Caco-2 (cell line): ENCODE measurements around the gene CYB561D1. TPM values are rescaled to one million over a fixed set of nuclear protein-coding genes. Genes with fewer than 3 reads are reported as not detected.

Experiments
- BruUV-seq: library from RNA; stranded (reverse); fragments of 400-500 nt; replicated peaks from 2 replicates; lab custom pipeline; 2021; lab: Mats Ljungman, UMichigan
- CTCF ChIA-PET: fragments of 300-600 bp; sonication (Branson Sonifier 250); formaldehyde crosslinking; loops from one replicate; lab custom pipeline; 2022; ENCODE audit warnings: antibody characterized with exemption; lab: Charles Lee
- POLR2A ChIA-PET: fragments of 300-600 bp; sonication (Branson Sonifier 250); formaldehyde crosslinking; loops from one replicate; lab custom pipeline; 2022; ENCODE audit warnings: antibody characterized with exemption; lab: Charles Lee
- DNase-seq, 2 experiments: peaks; one replicate each; pipeline versions ENCODE4 v3.0.0 to v3.0.0-alpha.2; 2020 to 2022
- H3K27me3 ChIP-seq: replicated peaks from 2 replicates; pipeline ENCODE4 v1.6.0; 2011; ENCODE audit warnings: low read length; ENCODE audit not compliant: control insufficient read depth, insufficient read depth
- H3K36me3 ChIP-seq: 2 replicates; pipeline ENCODE4 v1.5.1; 2011; ENCODE audit warnings: low read length; ENCODE audit not compliant: control insufficient read depth, insufficient read depth
- H3K4me1 ChIP-seq: fragments of 250-450 bp; sonication (Bioruptor Pico); 2 replicates; pipeline ENCODE4 v1.5.1; 2020; ENCODE audit warnings: mild to moderate bottlenecking
- H3K4me3 ChIP-seq: 2 replicates; pipeline ENCODE4 v1.5.1; 2011; ENCODE audit warnings: low read depth, mild to moderate bottlenecking, control low read depth, low read length
- H3K9me3 ChIP-seq: fragments of 250-450 bp; sonication (Bioruptor Pico); 2 replicates; pipeline ENCODE4 v1.5.1; 2020; ENCODE audit warnings: mild to moderate bottlenecking, moderate library complexity
- H3K27ac Mint-ChIP-seq: one replicate; pipeline ENCODE4 v1.8.0; 2022; ENCODE audit warnings: mixed read lengths; ENCODE audit not compliant: unreplicated experiment
- H3K27me3 Mint-ChIP-seq: one replicate; pipeline ENCODE4 v1.8.0; 2022; ENCODE audit warnings: mixed read lengths; ENCODE audit not compliant: insufficient read depth, unreplicated experiment
- H3K36me3 Mint-ChIP-seq: one replicate; pipeline ENCODE4 v1.8.0; 2022; ENCODE audit warnings: mild to moderate bottlenecking, mixed read lengths; ENCODE audit not compliant: insufficient read depth, unreplicated experiment
- H3K4me1 Mint-ChIP-seq: one replicate; pipeline ENCODE4 v1.8.0; 2022; ENCODE audit warnings: low read depth, mixed read lengths; ENCODE audit not compliant: unreplicated experiment
- H3K4me3 Mint-ChIP-seq: one replicate; pipeline ENCODE4 v1.8.0; 2022; ENCODE audit warnings: mild to moderate bottlenecking, moderate library complexity, mixed read lengths; ENCODE audit not compliant: unreplicated experiment
- H3K9me3 Mint-ChIP-seq: one replicate; pipeline ENCODE4 v1.8.0; 2022; ENCODE audit warnings: mixed read lengths; ENCODE audit not compliant: unreplicated experiment
- CTCF ChIP-seq, 2 experiments: fragments of 200-600 bp in 1 of 2; IDR thresholded peaks; 1 replicate in 1 of 2; 2 replicates in 1 of 2; pipeline versions ENCODE4 v1.5.1 to v1.8.0; 2011 to 2022; ENCODE audit warnings: antibody characterized with exemption in 1 of 2, control low read depth in 1 of 2, inconsistent platforms in 1 of 2, low read depth in 1 of 2, low read length in 1 of 2, mild to moderate bottlenecking in 1 of 2, moderate library complexity in 1 of 2; ENCODE audit not compliant: insufficient read depth in 1 of 2, severe bottlenecking in 1 of 2, unreplicated experiment in 1 of 2
- intact Hi-C: fragments of 100-400 bp; cut with micrococcal nuclease; formaldehyde crosslinking; loops from one replicate; pipeline ENCODE4 v1.10.0; 2022; ENCODE audit not compliant: unreplicated experiment
- total RNA-seq: library from RNA; stranded (reverse); gene quantifications from 2 replicates; pipeline ENCODE4 v1.2.3, GENCODE V29; 2022

CYB561D1 gene
- total RNA-seq, 1 experiment from 2014 or later: 7.3 TPM

- H3K4me1 ChIP-seq: no peaks in the 10 kb centered on the region
- intact Hi-C loops: loop anchor here (1.0 kb wide), 1 partner anchor 35 kb away; no protein-coding TSS in a partner anchor
- no peaks in the 10 kb centered on the region for H3K36me3 ChIP-seq
- CTCF ChIA-PET: interaction anchor here (11.6 kb wide), 1 partner anchor 34 kb away, joined by 131 read pairs; no protein-coding TSS in a partner anchor
- TF ChIP-seq CTCF (IDR thresholded peaks at IDR 0.05; ENCODE audit: insufficient read depth in 1 of 2, low read depth in 1 of 2, low read length in 1 of 2, severe bottlenecking in 1 of 2, unreplicated experiment in 1 of 2): no peak
- H3K4me3 ChIP-seq: no peak overlapping the region
- DNase-seq: no peak
- no peaks in the 10 kb centered on the region for H3K9me3 Mint-ChIP-seq
- H3K27me3 ChIP-seq: no peaks in the 10 kb centered on the region
- H3K4me1 Mint-ChIP-seq: no peaks in the 10 kb centered on the region
- H3K36me3 Mint-ChIP-seq: peaks cover 6% of the 10 kb centered on the region
- H3K4me3 Mint-ChIP-seq: no peak overlapping the region
- no TSS peak for BruUV-seq
- POLR2A ChIA-PET: no interaction called here
- no peaks in the 10 kb centered on the region for H3K27me3 Mint-ChIP-seq
- H3K9me3 ChIP-seq: no peaks in the 10 kb centered on the region
- no peak overlapping the region for H3K27ac Mint-ChIP-seq
These were observed 3.7 kb downstream of the CYB561D1 start for GRCh38 chr1:109497449-109498160.

GRCh38 chr1:109498161-109498801 lies 4.4 kb downstream of the CYB561D1 start:
- ChIA-PET POLR2A (no interaction called here), CTCF (interaction anchor here (11.6 kb wide), 1 partner anchor 33 kb away, joined by 131 read pairs; no protein-coding TSS in a partner anchor)
- H3K4me1 ChIP-seq: no peaks in the 10 kb centered on the region
- peak in 1 of 2 experiments; percentile 29 for TF ChIP-seq CTCF (IDR thresholded peaks at IDR 0.05; ENCODE audit: insufficient read depth in 1 of 2, low read depth in 1 of 2, low read length in 1 of 2, severe bottlenecking in 1 of 2, unreplicated experiment in 1 of 2)
- no TSS peak for BruUV-seq
- peak in 1 of 2 experiments; percentile 52 for DNase-seq
- no peak overlapping the region for H3K27ac Mint-ChIP-seq
- intact Hi-C loops: loop anchor here (1.0 kb wide), 1 partner anchor 34 kb away; no protein-coding TSS in a partner anchor
- no peaks in the 10 kb centered on the region for H3K36me3 ChIP-seq
- peaks cover 6% of the 10 kb centered on the region for H3K36me3 Mint-ChIP-seq
- H3K4me3 Mint-ChIP-seq: no peak overlapping the region
- H3K4me1 Mint-ChIP-seq: no peaks in the 10 kb centered on the region
- H3K27me3 ChIP-seq: no peaks in the 10 kb centered on the region
- H3K9me3 Mint-ChIP-seq: no peaks in the 10 kb centered on the region
- H3K27me3 Mint-ChIP-seq: no peaks in the 10 kb centered on the region
- no peaks in the 10 kb centered on the region for H3K9me3 ChIP-seq
- H3K4me3 ChIP-seq: no peak overlapping the region

GRCh38 chr1:109499081-109499480 lies 5.2 kb downstream of the CYB561D1 start:
- Mint-ChIP-seq H3K27me3 (no peaks in the 10 kb centered on the region), H3K4me3 (no peak overlapping the region), H3K36me3 (peaks cover 4% of the 10 kb centered on the region), H3K27ac (no peak overlapping the region), H3K4me1 (no peaks in the 10 kb centered on the region), H3K9me3 (no peaks in the 10 kb centered on the region)
- TF ChIP-seq CTCF (IDR thresholded peaks at IDR 0.05; ENCODE audit: insufficient read depth in 1 of 2, low read depth in 1 of 2, low read length in 1 of 2, severe bottlenecking in 1 of 2, unreplicated experiment in 1 of 2): no peak
- ChIA-PET CTCF (interaction anchor here (1.0 to 11.6 kb wide), 2 partner anchors 9 to 32 kb away, joined by 3 to 131 read pairs; no protein-coding TSS in a partner anchor), POLR2A (no interaction called here)
- no peaks in the 10 kb centered on the region for H3K4me1 ChIP-seq
- no TSS peak for BruUV-seq
- DNase-seq: no peak
- intact Hi-C loops: no loop called here
- H3K4me3 ChIP-seq: no peak overlapping the region
- no peaks in the 10 kb centered on the region for H3K9me3 ChIP-seq
- H3K27me3 ChIP-seq: no peaks in the 10 kb centered on the region
- no peaks in the 10 kb centered on the region for H3K36me3 ChIP-seq
